ENCODE measurements around the gene OR4S1.
A peak's percentile ranks its signal among the peaks of the same experiment; 100 is the strongest.
"Not testable (repeated sequence)": the region's sequence is repeated elsewhere in the genome, so short reads cannot be mapped to it uniquely, and the experiment has no call there.

Gene OR4S1, protein sequence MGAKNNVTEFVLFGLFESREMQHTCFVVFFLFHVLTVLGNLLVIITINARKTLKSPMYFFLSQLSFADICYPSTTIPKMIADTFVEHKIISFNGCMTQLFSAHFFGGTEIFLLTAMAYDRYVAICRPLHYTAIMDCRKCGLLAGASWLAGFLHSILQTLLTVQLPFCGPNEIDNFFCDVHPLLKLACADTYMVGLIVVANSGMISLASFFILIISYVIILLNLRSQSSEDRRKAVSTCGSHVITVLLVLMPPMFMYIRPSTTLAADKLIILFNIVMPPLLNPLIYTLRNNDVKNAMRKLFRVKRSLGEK

DNA sequence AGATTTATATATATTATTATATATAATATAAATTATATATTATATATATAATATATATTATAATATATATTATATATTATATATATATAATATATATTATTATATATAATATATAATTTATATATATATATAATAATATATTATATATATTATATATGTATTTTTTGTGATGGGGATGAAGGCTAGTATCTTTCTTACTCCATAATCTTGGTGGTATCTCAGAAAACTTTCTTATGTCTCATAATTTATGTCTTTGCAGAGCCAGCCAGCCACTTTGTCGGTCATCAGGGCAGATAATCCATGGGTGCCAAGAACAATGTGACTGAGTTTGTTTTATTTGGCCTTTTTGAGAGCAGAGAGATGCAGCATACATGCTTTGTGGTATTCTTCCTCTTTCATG lies at the start of gene OR4S1:
OR4S1 (plus strand) TSS at position 301 of the 400 bp plus-strand sequence; CDS start at position 301, 0 bp downstream.
- no peak for DNase-seq (ENCODE audit: low spot score)
- H3K9me3 Mint-ChIP-seq = no peaks in the 10 kb centered on the region
- no peaks in the 10 kb centered on the region for H3K27me3 Mint-ChIP-seq (ENCODE audit: low read depth)
- no peak within 1 kb of the TSS for H3K4me3 Mint-ChIP-seq
- no peaks in the 10 kb centered on the region for H3K36me3 Mint-ChIP-seq (ENCODE audit: low read depth)
- no peak within 1 kb of the TSS for H3K27ac Mint-ChIP-seq
- peaks cover 1% of the 10 kb centered on the region for H3K4me1 Mint-ChIP-seq (ENCODE audit: low read depth)

DNA sequence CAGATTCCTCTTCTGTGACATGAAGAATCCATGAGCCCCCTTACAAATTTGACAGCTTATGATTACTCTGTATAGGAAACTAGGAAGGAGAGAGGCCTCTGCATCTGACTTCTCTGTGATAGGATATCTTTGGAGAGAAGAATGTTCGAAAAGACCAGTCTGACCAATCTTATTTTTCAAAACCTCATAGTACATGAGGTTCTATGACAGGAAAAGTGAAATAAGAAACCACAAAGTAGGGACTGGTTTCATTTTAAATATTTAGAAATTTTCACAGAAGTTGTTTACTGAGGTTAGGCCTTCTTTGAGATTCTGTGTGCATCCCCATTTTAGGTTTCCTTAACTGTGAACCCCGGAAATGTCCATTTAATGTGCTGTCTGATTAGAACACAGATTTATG lies 44.4 kb upstream of the OR4S1 start:
- Mint-ChIP-seq H3K36me3 (ENCODE audit: low read depth) (no peaks in the 10 kb centered on the region), H3K4me3 (no peak overlapping the region), H3K27me3 (ENCODE audit: low read depth) (peaks cover 2% of the 10 kb centered on the region), H3K27ac (no peak overlapping the region), H3K9me3 (peaks cover 3% of the 10 kb centered on the region), H3K4me1 (ENCODE audit: low read depth) (peaks cover 2% of the 10 kb centered on the region)
- no peak for DNase-seq (ENCODE audit: low spot score)

DNA sequence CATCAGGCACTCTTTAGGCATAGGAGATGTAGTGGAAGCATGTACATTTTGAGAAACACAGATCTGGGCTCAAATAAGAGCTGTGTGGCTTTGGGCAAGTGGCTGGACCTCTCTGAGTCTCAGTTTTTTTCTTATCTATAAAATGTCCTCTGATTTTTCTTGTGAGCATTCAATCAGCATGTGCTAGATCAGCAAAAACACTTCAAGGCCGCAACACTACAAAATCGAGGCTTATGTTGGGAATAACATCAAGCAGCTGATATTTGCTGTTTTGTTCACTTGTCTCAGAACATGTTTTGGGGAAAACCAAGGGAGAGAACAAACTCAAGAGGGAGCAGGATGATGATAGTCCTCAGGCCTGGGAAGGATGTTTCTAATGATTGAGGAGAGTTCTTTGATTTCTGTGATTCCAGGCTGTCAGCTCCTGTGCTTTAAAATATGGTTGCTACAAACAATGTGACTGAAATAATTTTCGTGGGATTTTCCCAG lies 42.6 kb upstream of the OR4S1 start, which contains the start of gene OR4X1:
OR4X1 (plus strand) TSS at position 439 of the 489 bp plus-strand sequence; CDS start at position 439, 0 bp downstream.
- H3K4me1 Mint-ChIP-seq (ENCODE audit: low read depth) = peaks cover 2% of the 10 kb centered on the region
- no peaks in the 10 kb centered on the region for H3K27me3 Mint-ChIP-seq (ENCODE audit: low read depth)
- no peaks in the 10 kb centered on the region for H3K9me3 Mint-ChIP-seq
- DNase-seq (ENCODE audit: low spot score) = no peak
- no peaks in the 10 kb centered on the region for H3K36me3 Mint-ChIP-seq (ENCODE audit: low read depth)
- H3K4me3 Mint-ChIP-seq = no peak within 1 kb of the TSS
- no peak within 1 kb of the TSS for H3K27ac Mint-ChIP-seq

DNA sequence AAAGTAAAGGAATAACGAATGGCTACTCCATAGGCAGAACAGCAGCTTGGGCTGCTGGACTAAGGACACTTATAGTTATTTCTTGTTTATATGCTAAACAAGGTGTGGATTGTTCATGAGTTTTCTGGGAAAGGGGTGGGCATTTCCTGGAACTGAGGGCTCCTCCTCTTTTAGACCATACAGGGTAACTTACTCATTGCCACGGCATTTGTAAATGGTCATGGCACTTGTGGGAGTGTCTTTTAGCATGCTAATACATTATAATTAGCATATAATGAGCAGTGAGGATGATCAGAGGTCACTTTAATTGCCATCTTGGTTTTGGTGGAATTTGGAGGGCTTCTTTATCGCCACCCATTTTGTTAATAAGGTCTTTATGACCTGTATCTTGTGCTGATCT lies 35.4 kb upstream of the OR4S1 start:
- Mint-ChIP-seq H3K4me1 (ENCODE audit: low read depth) (no peaks in the 10 kb centered on the region), H3K4me3 (no peak overlapping the region), H3K27ac (no peak overlapping the region), H3K36me3 (ENCODE audit: low read depth) (no peaks in the 10 kb centered on the region), H3K27me3 (ENCODE audit: low read depth) (peaks cover 2% of the 10 kb centered on the region), H3K9me3 (no peaks in the 10 kb centered on the region)
- no peak for DNase-seq (ENCODE audit: low spot score)

DNA sequence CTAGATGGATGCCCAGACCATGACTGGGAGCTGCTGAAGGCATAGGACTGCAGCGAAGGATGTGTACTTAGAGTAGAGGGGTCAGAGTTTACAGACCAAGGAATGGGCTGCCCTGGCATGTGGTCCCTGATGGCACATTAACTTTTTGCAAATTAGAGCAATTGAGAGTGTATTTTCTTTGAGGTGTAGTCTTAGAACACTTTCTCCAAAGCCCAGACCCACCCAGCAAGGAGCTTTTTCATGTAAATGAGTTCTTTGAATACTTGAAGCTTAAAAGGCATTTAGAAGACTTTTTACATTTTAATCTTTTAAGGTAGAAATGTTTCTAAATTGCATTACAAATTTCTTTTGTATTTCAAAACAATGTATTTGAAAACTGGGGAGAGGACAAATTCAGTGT lies 33.4 kb upstream of the OR4S1 start:
- Mint-ChIP-seq H3K27me3 (ENCODE audit: low read depth) (peaks cover 2% of the 10 kb centered on the region), H3K36me3 (ENCODE audit: low read depth) (no peaks in the 10 kb centered on the region), H3K4me1 (ENCODE audit: low read depth) (no peaks in the 10 kb centered on the region), H3K27ac (no peak overlapping the region), H3K9me3 (no peaks in the 10 kb centered on the region), H3K4me3 (no peak overlapping the region)
- DNase-seq (ENCODE audit: low spot score) = no peak

DNA sequence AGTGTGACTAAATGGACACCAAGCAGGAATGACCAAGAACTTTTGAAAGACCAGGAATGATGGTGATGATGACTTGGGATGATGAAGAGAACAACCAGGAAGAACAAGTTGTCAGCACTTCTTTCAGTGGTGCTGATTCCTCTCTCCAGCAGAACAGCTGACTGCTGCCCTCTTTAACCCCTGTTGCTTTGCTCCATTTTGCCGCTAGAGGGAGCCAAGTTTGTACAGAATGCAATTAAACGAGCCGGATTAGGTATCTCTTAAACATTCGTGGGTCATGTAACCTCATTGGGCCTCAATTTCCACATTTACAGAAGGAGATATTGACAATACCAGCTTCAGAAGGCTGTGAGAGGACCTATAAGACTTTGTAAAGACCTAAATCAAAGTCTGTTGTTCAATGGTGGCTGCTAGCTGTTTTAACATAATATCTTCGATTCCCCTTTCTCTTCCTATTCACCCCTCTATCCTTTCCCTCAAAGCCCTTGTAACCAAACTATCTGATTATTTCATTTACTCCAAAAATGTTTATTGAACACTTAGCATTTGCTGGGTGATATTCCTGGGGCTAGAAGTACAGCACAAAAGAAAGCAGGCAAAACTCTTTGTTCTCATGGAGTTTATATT lies 1.9 kb downstream of the OR4S1 start:
- peaks cover 1% of the 10 kb centered on the region for H3K4me1 Mint-ChIP-seq (ENCODE audit: low read depth)
- H3K36me3 Mint-ChIP-seq (ENCODE audit: low read depth) = no peaks in the 10 kb centered on the region
- peak; percentile 18 for DNase-seq (ENCODE audit: low spot score)
- no peaks in the 10 kb centered on the region for H3K9me3 Mint-ChIP-seq
- no peak overlapping the region for H3K4me3 Mint-ChIP-seq
- no peak overlapping the region for H3K27ac Mint-ChIP-seq
- no peaks in the 10 kb centered on the region for H3K27me3 Mint-ChIP-seq (ENCODE audit: low read depth)

DNA sequence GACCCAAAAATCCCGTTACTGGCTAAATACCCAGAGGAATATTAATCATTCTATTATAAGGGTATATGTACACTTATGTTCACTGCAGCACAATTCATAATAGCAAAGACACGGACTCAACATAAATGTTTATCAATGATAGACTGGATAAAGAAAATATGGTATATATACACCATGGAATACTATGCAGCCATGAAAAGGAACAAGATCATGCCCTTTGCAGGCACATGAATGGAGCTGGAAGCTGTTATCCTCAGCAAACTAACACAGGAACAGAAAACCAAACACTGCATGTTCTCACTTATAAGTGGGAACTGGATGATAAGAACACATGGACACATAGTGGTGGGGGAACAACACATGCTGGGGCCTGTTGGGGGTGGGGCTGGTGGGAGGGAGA lies 7.6 kb downstream of the OR4S1 start:
- H3K27me3 Mint-ChIP-seq (ENCODE audit: low read depth) = not testable (repeated sequence)

DNA sequence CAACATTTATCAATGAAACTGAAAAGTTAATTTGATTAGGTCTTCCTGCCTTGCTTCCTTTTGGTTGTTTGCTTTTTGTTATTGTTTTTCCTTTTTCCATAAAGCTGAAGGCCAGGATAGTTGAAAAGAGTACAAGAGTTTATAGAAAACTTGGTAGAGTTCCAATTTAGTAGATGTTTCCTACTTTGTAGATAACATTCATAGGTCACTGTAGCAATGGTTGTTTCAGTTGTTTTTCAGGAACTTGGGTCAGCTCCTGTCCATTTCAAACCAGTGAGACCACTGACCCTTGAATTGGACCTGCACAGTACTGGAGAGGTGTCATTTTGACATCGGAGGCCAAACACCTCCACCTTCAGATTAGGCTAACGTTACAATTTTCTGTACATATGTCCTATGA lies 13.8 kb downstream of the OR4S1 start:
- H3K4me3 Mint-ChIP-seq; H3K27me3 Mint-ChIP-seq (ENCODE audit: low read depth); H3K36me3 Mint-ChIP-seq (ENCODE audit: low read depth); H3K9me3 Mint-ChIP-seq; DNase-seq (ENCODE audit: low spot score); H3K4me1 Mint-ChIP-seq (ENCODE audit: low read depth); H3K27ac Mint-ChIP-seq: not testable (repeated sequence)

More for the DNA sequence above, 7.6 kb downstream of the OR4S1 start:
- H3K36me3 Mint-ChIP-seq (ENCODE audit: low read depth); H3K4me1 Mint-ChIP-seq (ENCODE audit: low read depth); H3K9me3 Mint-ChIP-seq; DNase-seq (ENCODE audit: low spot score); H3K27ac Mint-ChIP-seq; H3K4me3 Mint-ChIP-seq: not testable (repeated sequence)

DNA sequence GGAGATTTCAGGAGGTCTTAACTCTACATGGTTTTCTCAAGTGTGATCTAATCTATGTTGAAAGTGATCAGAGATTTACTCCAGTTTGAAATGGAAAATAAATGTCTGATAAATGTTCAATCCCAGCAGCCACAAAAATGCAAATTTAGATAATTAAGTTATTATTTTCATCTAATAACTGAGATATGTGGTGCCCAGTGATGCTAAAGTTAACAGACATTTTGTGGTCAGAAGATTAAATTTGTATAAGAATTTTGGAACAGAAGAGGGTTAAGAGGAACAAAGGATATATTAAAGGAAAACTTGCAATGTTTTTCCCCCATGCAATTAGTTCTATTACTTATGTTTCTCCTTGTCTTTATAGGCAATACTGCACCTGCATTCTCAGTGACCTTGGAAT lies 18.6 kb downstream of the OR4S1 start, which contains the start of gene OR4C3:
OR4C3 (plus strand) TSS at position 301 of the 400 bp plus-strand sequence. CDS start 102 bp downstream, outside the sequence.
- not testable (repeated sequence) for DNase-seq (ENCODE audit: low spot score); H3K9me3 Mint-ChIP-seq; H3K4me3 Mint-ChIP-seq; H3K27me3 Mint-ChIP-seq (ENCODE audit: low read depth); H3K36me3 Mint-ChIP-seq (ENCODE audit: low read depth); H3K27ac Mint-ChIP-seq; H3K4me1 Mint-ChIP-seq (ENCODE audit: low read depth)

DNA sequence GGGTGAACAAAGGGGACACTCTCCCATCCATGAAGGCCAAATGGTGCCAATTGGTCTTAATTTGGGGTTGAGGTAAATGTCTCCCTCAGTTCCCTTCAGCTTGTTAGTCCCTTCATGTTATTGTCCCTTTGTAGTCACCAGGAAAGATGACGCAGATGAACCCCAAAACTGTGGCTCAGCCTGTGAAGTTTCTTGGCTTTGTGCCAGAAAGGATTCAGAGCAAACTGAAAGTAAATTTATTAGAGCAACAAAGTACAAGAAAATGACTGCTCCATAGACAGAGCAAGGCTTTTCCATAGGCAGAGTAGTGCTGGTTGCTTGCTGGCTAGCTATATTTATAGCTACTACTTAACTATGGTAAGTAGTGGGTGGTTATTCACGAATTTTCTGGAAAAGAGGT lies 35.4 kb downstream of the OR4S1 start:
- H3K9me3 Mint-ChIP-seq = peaks cover 9% of the 10 kb centered on the region
- H3K4me3 Mint-ChIP-seq = no peak overlapping the region
- no peak for DNase-seq (ENCODE audit: low spot score)
- no peak overlapping the region for H3K27ac Mint-ChIP-seq
- no peaks in the 10 kb centered on the region for H3K27me3 Mint-ChIP-seq (ENCODE audit: low read depth)
- H3K36me3 Mint-ChIP-seq (ENCODE audit: low read depth) = no peaks in the 10 kb centered on the region
- H3K4me1 Mint-ChIP-seq (ENCODE audit: low read depth) = no peaks in the 10 kb centered on the region

DNA sequence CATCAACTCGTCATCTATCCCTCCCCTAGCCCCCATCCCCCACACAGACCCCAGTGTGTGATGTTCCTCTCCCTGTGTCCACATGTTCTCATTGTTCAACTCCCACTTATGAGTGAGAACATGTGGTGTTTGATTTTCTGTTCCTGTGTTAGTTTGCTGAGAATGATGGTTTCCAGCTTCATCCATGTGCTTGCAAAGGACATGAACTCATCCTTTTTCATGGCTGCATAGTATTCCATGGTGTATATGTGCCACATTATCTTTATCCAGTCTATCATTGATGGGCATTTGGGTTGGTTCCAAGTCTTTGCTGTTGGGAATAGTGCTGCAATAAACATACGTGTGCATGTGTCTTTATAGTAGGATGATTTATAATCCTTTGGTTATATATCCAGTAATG lies 36.5 kb downstream of the OR4S1 start:
- DNase-seq (ENCODE audit: low spot score); H3K36me3 Mint-ChIP-seq (ENCODE audit: low read depth); H3K27ac Mint-ChIP-seq; H3K4me3 Mint-ChIP-seq; H3K4me1 Mint-ChIP-seq (ENCODE audit: low read depth); H3K9me3 Mint-ChIP-seq; H3K27me3 Mint-ChIP-seq (ENCODE audit: low read depth): not testable (repeated sequence)

DNA sequence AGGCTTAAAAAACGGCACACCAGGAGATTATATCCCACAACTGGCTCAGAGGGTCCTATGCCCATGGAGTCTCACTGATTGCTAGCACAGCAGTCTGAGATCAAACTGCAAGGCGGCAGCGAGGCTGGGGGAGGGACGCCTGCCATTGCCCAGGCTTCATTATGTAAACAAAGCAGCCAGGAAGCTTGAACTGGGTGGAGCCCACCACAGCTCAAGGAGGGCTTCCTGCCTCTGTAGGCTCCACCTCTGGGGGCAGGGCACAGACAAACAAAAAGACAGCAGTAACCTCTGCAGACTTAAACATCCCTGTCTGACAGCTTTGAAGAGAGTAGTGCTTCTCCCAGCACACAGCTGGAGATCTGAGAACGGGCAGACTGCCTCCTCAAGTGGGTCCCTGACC lies 40.3 kb downstream of the OR4S1 start:
- not testable (repeated sequence) for H3K27ac Mint-ChIP-seq, H3K4me3 Mint-ChIP-seq

DNA sequence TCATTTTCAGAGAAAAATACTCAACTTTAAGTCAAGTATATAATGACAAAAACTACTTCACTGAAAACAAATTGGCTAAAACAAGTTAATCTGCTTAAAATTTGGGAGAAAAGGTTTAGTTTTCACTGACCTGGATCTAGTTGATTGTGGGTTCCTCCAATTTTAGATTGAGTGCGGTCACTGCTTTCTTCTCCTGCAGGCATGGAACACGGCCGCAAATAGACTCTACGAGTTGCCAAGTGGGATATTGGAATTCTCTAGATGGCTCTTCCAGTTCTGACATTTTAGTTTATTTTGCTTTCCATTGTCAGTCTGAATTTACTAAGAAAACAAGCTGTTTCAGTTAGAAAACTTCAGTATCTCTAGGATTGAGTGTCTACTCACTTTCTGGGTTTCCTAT lies 48.0 kb downstream of the OR4S1 start:
- no peak for DNase-seq (ENCODE audit: low spot score)
- H3K4me3 Mint-ChIP-seq = no peak overlapping the region
- no peaks in the 10 kb centered on the region for H3K27me3 Mint-ChIP-seq (ENCODE audit: low read depth)
- no peaks in the 10 kb centered on the region for H3K36me3 Mint-ChIP-seq (ENCODE audit: low read depth)
- H3K9me3 Mint-ChIP-seq = peaks cover 17% of the 10 kb centered on the region
- H3K4me1 Mint-ChIP-seq (ENCODE audit: low read depth) = no peaks in the 10 kb centered on the region
- no peak overlapping the region for H3K27ac Mint-ChIP-seq

More for the DNA sequence above, 40.3 kb downstream of the OR4S1 start:
- not testable (repeated sequence) for H3K4me1 Mint-ChIP-seq (ENCODE audit: low read depth); H3K27me3 Mint-ChIP-seq (ENCODE audit: low read depth); H3K36me3 Mint-ChIP-seq (ENCODE audit: low read depth); H3K9me3 Mint-ChIP-seq; DNase-seq (ENCODE audit: low spot score)

DNA sequence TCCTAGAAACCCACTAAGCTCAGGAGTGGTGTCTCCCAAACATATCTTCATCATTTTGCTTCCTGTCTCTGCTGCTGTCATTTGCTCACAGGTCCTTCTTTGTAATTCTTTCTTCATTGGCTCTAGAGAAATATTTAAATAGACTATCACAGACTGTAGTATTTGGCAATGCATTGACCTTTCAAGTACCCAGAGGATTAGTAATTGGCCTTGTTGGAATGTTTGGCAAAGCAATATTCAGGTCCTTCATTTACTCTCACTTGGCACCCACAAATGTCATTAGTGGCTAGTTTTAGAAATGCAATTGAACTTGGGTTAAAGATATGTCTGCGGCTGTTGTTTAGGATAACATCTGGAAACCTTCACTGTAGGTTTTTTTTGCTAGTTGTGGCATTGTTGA lies 48.7 kb downstream of the OR4S1 start:
- Mint-ChIP-seq H3K4me3 (no peak overlapping the region), H3K27me3 (ENCODE audit: low read depth) (no peaks in the 10 kb centered on the region), H3K27ac (no peak overlapping the region), H3K4me1 (ENCODE audit: low read depth) (no peaks in the 10 kb centered on the region), H3K9me3 (peaks cover 18% of the 10 kb centered on the region), H3K36me3 (ENCODE audit: low read depth) (no peaks in the 10 kb centered on the region)
- no peak for DNase-seq (ENCODE audit: low spot score)
